Pancreas (tissue), 10 donors: ENCODE results near the gene ADGRV1. TPM values are rescaled to one million over a fixed set of nuclear protein-coding genes. Genes with fewer than 3 reads are reported as not detected.

Source experiments
- ATAC-seq, 4 donors: fragments of 200-7000 bp; cut with Tn5 transposase; one replicate each; pipeline versions ENCODE4 v1.8.0 to v1.9.1; 2020; ENCODE audit warnings: mild to moderate bottlenecking in 4 of 4, moderate library complexity in 4 of 4
- DNase-seq, 6 donors: peaks; one replicate each; pipeline ENCODE4 v3.0.0-alpha.2; 2020
- FAIRE-seq: peaks from 2 replicates; lab custom pipeline; 2012; peaks lifted over from hg19 to GRCh38; lab: Jason Lieb, UNC
- H3K27ac ChIP-seq, 4 donors: fragments of 200-600 bp; sonication (generic); 1 replicate in 3 of 4; 2 replicates in 1 of 4; pipeline versions ENCODE4 v1.5.0 to v1.8.0; 2020
- H3K27me3 ChIP-seq, 4 donors: fragments of 200-600 bp; one replicate each; pipeline ENCODE4 v1.8.0; 2021
- H3K36me3 ChIP-seq, 3 donors: fragments of 200-600 bp; sonication (generic) in 1 of 3; one replicate each; pipeline versions ENCODE4 v1.5.0 to v1.8.0; 2020 to 2021
- H3K4me1 ChIP-seq, 3 donors: fragments of 200-600 bp; one replicate each; pipeline ENCODE4 v1.8.0; 2021
- H3K4me3 ChIP-seq, 4 donors: fragments of 200-600 bp; sonication (generic) in 2 of 4; one replicate each; pipeline versions ENCODE4 v1.5.0 to v1.8.0; 2020 to 2021
- H3K9me3 ChIP-seq, 4 donors: fragments of 200-600 bp; one replicate each; pipeline ENCODE4 v1.8.0; 2021
- WGBS, 2 donors: extraction: QIAGEN DNeasy Blood & Tissue Kit; methylation state at CpG; one replicate each; pipeline ENCODE4 v1.1.7; 2013; 5-methylcytosine and 5-hydroxymethylcytosine counted together
- intact Hi-C, 3 donors: fragments of 100-400 bp; cut with DNase I; formaldehyde crosslinking; loops; one replicate each; pipeline versions ENCODE4 v1.11.1 to v1.14.2; 2022
- polyA plus RNA-seq, 2 donors: library from polyadenylated mRNA; stranded (reverse); fragments of 200-250 nt; gene quantifications; one replicate each; pipeline ENCODE4 v1.2.3, GENCODE V29; 2013
- total RNA-seq, 6 donors: library from RNA; stranded (reverse); fragmentation: NEBNext Ultra II Directional in 4 of 6; extraction: Animal tissue kit (Norgen Biotek cat#: 25700) in 4 of 6; gene quantifications; one replicate each; pipeline versions ENCODE4 v1.2.1 to v1.2.4, GENCODE V29; 2021 to 2023
- TF ChIP-seq, protein P1 (sequence below), 4 donors: fragments of 200-600 bp; sonication (generic) in 3 of 4; IDR thresholded peaks; one replicate each; pipeline versions ENCODE4 v1.5.0 to v1.8.0; 2021; ENCODE audit warnings: antibody characterized with exemption in 4 of 4
- donor health status: healthy with polysubstance abuse.
- donor health status: DM: no; HTN: no; CAD: no; lungs with moderate emphysema.
- donor health status: DM: no; HTN: no; CAD: no.
- donor health status: control.
- donor health status: control.
- donor health status: Bipolar disorder and iron deficiency.
- donor health status: DM: yes; HTN: yes; CAD: no.
- donor health status: DM: no; HTN: no; CAD: no.
- donor health status: DM: no; HTN: no; CAD: no.
- donor health status: DM: yes; HTN: yes; CAD: no.

Gene ADGRV1
- total and polyA plus RNA-seq, 8 donors, result 3.9 to 6.9 (median 5.4) TPM

DNA sequence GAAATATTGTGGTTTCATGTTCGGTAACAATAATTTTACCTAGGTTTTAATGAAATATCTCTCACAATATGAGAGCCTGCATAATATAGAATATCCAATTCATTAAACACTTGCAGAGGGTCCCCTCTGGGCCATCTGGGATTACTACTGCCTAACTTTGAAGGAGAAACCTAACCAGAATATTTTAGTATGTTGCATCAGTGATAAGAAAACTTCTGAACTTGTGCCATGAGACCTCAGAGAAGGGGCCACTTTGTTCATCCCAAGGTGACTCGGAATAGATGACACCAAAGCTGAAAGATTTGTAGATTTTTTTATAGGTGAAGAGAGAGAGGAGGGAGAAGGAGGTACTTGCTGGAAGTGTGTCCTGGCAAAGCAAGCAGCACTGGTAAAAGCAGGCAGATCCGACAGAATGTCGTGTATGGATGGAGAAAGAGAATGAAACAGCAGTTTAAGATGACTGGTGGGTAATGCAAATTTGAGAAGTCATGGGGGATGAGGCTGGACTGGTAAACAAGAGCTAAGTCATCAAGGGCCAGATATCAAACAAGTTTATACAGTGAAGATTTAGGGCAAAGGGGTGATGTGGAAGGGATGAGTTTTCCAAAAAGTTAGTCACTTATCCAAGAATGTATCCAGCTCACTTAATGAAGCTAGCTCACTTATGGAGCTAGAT is 372.3 kb downstream of the ADGRV1 start:
- 75 to 80% methylated on average over 4 of the region's 4 CpGs for WGBS, 2 donors
- no peaks in the 10 kb centered on the region for H3K27me3 ChIP-seq
- FAIRE-seq (no peak), DNase-seq (no peak), ATAC-seq (no peak)
- H3K4me1 ChIP-seq, result no peaks in the 10 kb centered on the region
- TF ChIP-seq, protein P1, sequence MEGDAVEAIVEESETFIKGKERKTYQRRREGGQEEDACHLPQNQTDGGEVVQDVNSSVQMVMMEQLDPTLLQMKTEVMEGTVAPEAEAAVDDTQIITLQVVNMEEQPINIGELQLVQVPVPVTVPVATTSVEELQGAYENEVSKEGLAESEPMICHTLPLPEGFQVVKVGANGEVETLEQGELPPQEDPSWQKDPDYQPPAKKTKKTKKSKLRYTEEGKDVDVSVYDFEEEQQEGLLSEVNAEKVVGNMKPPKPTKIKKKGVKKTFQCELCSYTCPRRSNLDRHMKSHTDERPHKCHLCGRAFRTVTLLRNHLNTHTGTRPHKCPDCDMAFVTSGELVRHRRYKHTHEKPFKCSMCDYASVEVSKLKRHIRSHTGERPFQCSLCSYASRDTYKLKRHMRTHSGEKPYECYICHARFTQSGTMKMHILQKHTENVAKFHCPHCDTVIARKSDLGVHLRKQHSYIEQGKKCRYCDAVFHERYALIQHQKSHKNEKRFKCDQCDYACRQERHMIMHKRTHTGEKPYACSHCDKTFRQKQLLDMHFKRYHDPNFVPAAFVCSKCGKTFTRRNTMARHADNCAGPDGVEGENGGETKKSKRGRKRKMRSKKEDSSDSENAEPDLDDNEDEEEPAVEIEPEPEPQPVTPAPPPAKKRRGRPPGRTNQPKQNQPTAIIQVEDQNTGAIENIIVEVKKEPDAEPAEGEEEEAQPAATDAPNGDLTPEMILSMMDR (IDR thresholded peaks at IDR 0.05), result no peak
- H3K27ac ChIP-seq, result no peak overlapping the region
- no peak overlapping the region for H3K4me3 ChIP-seq
- no peaks in the 10 kb centered on the region for H3K9me3 ChIP-seq
- H3K36me3 ChIP-seq, result no peaks in the 10 kb centered on the region
- intact Hi-C loops, result no loop called here

DNA sequence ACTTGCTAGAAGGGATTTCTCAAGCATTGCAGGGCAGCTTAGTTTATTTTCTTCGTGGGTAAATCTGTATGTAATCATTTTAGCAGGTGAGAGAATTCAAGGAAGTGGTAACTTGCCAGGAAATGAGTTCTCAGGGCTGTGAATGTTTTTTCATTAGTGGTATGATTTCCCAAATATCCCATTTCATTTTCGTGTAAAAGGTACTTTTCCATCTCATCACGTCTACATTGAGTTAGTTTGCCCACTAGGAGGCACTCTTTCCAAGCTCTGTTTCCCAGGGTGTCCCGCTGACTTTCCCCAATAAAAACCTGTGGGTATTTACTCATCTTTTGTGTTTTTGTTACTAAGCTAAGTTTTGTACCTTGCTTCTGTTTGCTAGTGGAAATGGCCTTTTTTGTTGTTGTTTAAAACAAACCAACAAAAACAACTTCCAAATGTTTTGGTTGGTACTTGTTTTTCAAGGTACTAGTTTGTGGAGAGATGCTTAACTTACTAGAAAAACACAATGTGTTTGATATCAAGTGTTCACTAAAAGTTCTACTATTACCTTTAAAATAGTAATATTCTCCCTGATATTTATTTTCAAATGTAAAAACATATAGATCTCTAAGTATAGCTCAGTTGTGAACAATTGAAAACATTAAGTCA is 373.6 kb downstream of the ADGRV1 start:
- TF ChIP-seq, protein P1 (IDR thresholded peaks at IDR 0.05), result peak in 3 of 4 donors; percentile 55 to 65 (median 60)
- Histone ChIP-seq H3K27ac (no peak overlapping the region), H3K27me3 (no peaks in the 10 kb centered on the region), H3K4me1 (no peaks in the 10 kb centered on the region), H3K36me3 (no peaks in the 10 kb centered on the region), H3K9me3 (no peaks in the 10 kb centered on the region), H3K4me3 (no peak overlapping the region)
- WGBS, 2 donors, result 4 to 6% methylated on average over 4 of the region's 4 CpGs
- FAIRE-seq, result peak; percentile 87
- peak in 3 of 4 donors; percentile 75 to 91 (median 89) for ATAC-seq
- intact Hi-C loops, result no loop called here
- DNase-seq, result peak in 3 of 6 donors; percentile 10 to 39 (median 34)

GRCh38 chr5:90933298-90933697 is 374.7 kb downstream of the ADGRV1 start:
- Histone ChIP-seq H3K27me3 (no peaks in the 10 kb centered on the region), H3K27ac (no peak overlapping the region), H3K4me3 (no peak overlapping the region), H3K4me1 (no peaks in the 10 kb centered on the region), H3K9me3 (no peaks in the 10 kb centered on the region), H3K36me3 (no peaks in the 10 kb centered on the region)
- TF ChIP-seq, protein P1 (IDR thresholded peaks at IDR 0.05), result no peak
- ATAC-seq (no peak), FAIRE-seq (no peak), DNase-seq (no peak)
- intact Hi-C loops, result no loop called here

DNA sequence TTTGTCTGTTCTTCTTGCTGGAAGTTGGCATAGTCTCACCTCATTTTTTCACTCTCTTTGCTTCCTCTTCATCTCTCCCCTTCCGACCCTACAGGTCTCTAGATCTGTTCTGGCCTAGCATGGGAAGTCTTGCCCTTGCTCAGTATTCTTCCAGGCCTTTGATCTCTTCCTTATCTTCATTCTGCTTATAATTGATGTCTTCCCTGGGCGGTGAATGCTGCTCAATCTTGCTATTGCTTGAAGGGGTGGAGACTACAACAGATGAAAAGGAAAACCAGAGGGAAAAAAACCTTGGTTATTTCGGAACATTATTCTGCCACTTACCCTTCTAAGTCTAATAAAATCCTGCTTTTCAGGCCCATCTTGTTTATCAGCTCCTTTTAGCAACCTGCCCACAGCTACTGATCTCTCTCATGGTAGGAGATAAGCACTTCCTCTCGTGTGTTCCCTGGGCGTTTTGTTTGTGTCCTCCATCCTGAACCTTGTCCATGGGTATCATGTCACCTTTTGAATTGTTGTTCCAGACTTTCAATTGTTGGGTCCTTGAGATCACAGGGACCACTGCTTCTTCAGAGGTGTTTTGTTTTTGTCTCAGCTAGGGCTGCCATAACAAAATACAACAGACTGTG is 375.6 kb downstream of the ADGRV1 start:
- Histone ChIP-seq H3K4me3 (no peak overlapping the region), H3K27me3 (no peaks in the 10 kb centered on the region), H3K4me1 (peaks cover 0 to 3% (median 0%) of the 10 kb centered on the region in 3 donors), H3K27ac (no peak overlapping the region), H3K9me3 (no peaks in the 10 kb centered on the region), H3K36me3 (no peaks in the 10 kb centered on the region)
- TF ChIP-seq, protein P1 (IDR thresholded peaks at IDR 0.05), result no peak
- ATAC-seq (no peak), FAIRE-seq (no peak), DNase-seq (no peak)
- 79 to 90% methylated on average over 5 of the region's 5 CpGs for WGBS, 2 donors
- intact Hi-C loops, result no loop called here
